ENCODE results near the gene PSRC1.
A peak's percentile ranks its signal among the peaks of the same experiment; 100 is the strongest.
"Not testable (repeated sequence)": the region's sequence is repeated elsewhere in the genome, so short reads cannot be mapped to it uniquely, and the experiment has no call there.

PSRC1 gene

GRCh38 chr1:109282952-109283747 is at the start of gene PSRC1:
Gene PSRC1 (minus strand): TSS chr1:109283145.
- peak; percentile 96 for DNase-seq

DNA sequence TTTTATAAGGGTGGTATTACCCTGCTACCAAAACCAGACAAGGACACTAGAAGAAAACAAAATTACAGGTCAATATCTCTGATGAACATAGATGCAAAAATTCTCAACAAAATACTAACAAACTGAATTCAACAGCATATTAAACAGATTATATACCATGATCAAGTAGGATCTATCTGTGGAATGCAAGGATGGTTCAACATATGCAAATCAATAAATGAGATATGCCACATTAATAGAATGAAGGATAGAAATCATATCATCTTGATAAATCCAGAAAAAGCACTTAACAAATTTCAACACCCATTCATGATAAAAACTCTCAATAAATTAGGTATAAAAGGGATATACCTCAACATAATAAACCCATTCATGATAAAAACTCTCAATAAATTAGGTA is 48.2 kb upstream of the PSRC1 start:
- no peak for DNase-seq

GRCh38 chr1:109327285-109327684 is 44.3 kb upstream of the PSRC1 start:
- DNase-seq, result no peak

- no peak for DNase-seq
Observed at GRCh38 chr1:109322974-109323373, 40.0 kb upstream of the PSRC1 start.

DNA sequence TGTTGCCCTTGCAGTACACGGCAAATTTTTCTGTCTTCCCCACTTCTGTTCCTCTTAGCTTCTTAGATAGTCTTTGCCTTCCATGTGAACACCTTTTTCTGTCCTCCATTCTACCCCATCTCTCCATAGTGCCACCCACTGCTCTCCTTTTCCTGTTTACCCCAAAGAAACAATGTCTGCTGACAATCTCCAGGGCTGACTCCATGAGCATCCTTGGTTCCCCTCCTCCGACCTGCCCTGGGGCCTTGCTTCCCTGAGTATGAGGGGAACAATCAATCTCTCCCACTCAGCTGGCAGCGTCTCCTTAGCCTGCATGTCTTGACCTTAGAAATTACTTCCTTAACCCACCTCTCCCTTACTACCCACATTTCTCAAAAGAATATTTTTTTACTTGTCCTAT is 36.2 kb upstream of the PSRC1 start:
- no peak for DNase-seq

DNA sequence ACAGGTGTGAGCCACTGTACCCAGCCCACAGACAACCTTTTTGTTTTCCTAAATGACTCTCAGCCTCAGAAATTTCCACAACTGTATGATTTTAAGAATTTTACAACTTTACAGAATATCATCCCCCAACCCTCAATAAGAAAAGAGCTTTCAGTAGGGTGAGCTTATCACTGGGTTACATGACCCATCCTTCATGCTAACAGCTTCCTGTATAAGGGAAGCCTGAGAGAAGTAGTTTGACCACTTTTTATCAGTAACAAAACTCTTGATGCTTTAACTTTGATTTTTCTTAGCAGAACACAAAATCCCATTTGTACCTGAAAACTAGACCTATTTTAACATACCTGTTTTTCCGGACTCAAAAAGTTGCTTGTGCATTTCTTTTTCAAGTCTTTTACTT is 33.6 kb upstream of the PSRC1 start:
- DNase-seq, result no peak

- no peak for DNase-seq
Observed at GRCh38 chr1:109315288-109315687, 32.3 kb upstream of the PSRC1 start.

DNA sequence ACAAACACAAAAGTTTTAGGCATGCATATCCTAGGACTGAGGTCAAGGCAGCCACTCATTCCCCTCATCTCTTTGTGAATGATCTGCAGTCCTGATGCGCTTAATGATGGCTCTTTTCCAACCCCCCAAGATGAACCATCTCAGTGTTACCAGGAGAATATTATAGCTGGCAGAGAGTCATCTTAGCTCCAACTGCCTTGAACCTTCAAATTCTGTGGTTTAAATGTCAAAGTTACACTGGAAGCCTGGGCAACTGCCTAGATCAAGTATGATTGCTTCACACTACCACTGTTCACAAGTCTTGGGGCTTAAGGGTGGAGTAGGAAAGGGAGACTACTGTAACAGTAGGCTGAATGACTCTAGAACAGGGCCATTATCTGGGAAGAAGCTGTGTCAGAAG is 31.9 kb upstream of the PSRC1 start:
- DNase-seq, result no peak

- peak; percentile 60 for DNase-seq
Observed at GRCh38 chr1:109312978-109313775, 30.2 kb upstream of the PSRC1 start.

DNA sequence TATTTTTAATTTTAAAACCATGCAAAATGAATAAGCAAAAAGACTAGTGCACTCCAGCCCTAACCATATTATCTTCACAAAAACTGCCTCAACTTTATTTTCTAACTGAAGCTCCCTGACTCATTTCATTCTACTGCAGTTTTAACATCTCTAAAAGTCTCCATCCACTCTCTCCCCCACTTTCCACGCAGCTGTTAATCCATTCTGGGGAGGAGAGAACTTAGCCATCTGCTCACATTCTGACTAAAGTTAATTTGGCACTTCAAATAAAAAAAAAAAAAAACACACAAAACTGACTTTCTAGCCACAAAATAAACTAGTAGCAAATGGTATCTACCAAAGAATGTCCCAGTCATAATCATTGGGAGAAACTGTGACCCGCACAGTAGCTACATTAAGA is 29.3 kb upstream of the PSRC1 start:
- peak; percentile 64 for DNase-seq

DNA sequence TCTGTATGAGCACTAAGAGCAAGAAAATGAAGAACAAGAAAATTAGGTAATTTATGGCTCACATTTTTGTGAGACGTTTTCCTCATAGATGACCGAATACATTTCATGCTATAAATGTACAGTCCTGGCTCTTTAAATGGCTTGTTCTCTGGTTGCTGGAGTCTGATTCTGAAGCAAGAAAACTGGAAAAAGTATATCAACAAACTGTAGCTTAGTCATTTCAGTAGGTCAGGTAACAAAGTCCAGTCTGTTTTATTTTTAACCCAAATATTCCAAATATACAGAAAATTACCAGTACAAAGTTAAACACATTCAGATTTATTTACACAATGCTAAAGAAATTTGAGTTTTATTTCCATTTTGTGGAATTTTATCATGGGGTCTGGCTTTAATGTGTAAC is 26.4 kb upstream of the PSRC1 start:
- no peak for DNase-seq

GRCh38 chr1:109307274-109308021 is 24.5 kb upstream of the PSRC1 start:
- peak; percentile 69 for DNase-seq

- no peak for DNase-seq
Observed at GRCh38 chr1:109306832-109307273, 23.9 kb upstream of the PSRC1 start, which contains the start of gene MYBPHL. Gene MYBPHL (minus strand): TSS chr1:109307011. CDS start chr1:109306991, 20 bp downstream.

GRCh38 chr1:109305991-109306390 is 23.0 kb upstream of the PSRC1 start:
- DNase-seq, result not testable (repeated sequence)

- no peak for DNase-seq
Observed at GRCh38 chr1:109304226-109304920, 21.4 kb upstream of the PSRC1 start.

- DNase-seq, result no peak
Observed at GRCh38 chr1:109301874-109302273, 18.9 kb upstream of the PSRC1 start.

GRCh38 chr1:109300650-109301151 is 17.8 kb upstream of the PSRC1 start:
- DNase-seq, result no peak

- DNase-seq, result no peak
Observed at GRCh38 chr1:109299558-109300343, 16.8 kb upstream of the PSRC1 start.

- no peak for DNase-seq
Observed at GRCh38 chr1:109298666-109299557, 16.0 kb upstream of the PSRC1 start.

DNA sequence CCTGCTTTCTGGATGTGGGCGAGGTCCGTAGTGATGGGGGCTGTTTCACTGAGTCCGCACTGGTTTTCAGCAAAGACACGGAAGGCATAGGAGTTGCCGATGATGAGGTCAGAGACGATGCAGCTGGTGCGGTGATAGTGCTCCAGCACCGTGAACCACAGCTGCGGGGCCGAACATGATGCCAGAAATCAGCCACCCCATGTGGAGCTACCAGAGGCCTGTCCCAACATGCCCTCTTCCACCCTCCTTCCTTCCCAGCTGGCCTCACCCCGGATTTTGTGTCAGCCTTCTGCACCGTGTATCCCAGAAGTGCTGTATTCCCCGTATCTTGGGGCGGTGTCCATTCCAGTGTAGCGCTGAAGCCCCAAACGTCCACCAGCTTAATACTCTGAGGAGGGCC is 13.8 kb upstream of the PSRC1 start:
- no peak for DNase-seq
